KMS-11 (cell line): ENCODE results near the gene DIS3L2.

Experiments
- H2AFZ ChIP-seq: fragments of 200-600 bp; sonication (generic); 2 replicates; pipeline ENCODE4 v1.6.1; 2016; ENCODE audit warnings: antibody characterized with exemption, mixed run types, low read depth
- H3K27ac ChIP-seq: fragments of 200-600 bp; sonication (generic); 2 replicates; pipeline ENCODE4 v1.6.1; 2016; ENCODE audit warnings: mild to moderate bottlenecking, mixed run types
- H3K27me3 ChIP-seq: fragments of 200-600 bp; sonication (generic); 2 replicates; pipeline ENCODE4 v1.6.1; 2017; ENCODE audit warnings: mild to moderate bottlenecking, low read depth, mixed run types, moderate library complexity; ENCODE audit not compliant: insufficient read depth
- H3K36me3 ChIP-seq: fragments of 200-600 bp; sonication (generic); 2 replicates; pipeline ENCODE4 v1.6.1; 2017; ENCODE audit warnings: mild to moderate bottlenecking, mixed run types; ENCODE audit not compliant: insufficient read depth
- H3K4me1 ChIP-seq: fragments of 200-600 bp; sonication (generic); 2 replicates; pipeline ENCODE4 v1.6.1; 2016; ENCODE audit warnings: mild to moderate bottlenecking, low read depth, mixed run types; ENCODE audit not compliant: poor library complexity, severe bottlenecking
- H3K4me2 ChIP-seq: fragments of 200-600 bp; sonication (generic); 2 replicates; pipeline ENCODE4 v1.7.0; 2016; ENCODE audit warnings: mild to moderate bottlenecking, mixed run types
- H3K4me3 ChIP-seq: fragments of 200-600 bp; sonication (generic); IDR thresholded peaks from 2 replicates; pipeline ENCODE4 v1.6.1; 2017; ENCODE audit warnings: low read depth, low read length, mixed read lengths; ENCODE audit not compliant: insufficient read depth
- H3K79me2 ChIP-seq: fragments of 200-600 bp; sonication (generic); 2 replicates; pipeline ENCODE4 v1.6.1; 2016; ENCODE audit warnings: low read depth, mixed run types; ENCODE audit not compliant: insufficient read depth
- H3K9ac ChIP-seq: fragments of 200-600 bp; sonication (generic); 2 replicates; pipeline ENCODE4 v1.6.1; 2016; ENCODE audit warnings: mild to moderate bottlenecking, mixed run types
- H4K20me1 ChIP-seq: fragments of 200-600 bp; sonication (generic); 2 replicates; pipeline ENCODE4 v1.6.1; 2016; ENCODE audit warnings: mild to moderate bottlenecking, mixed run types; ENCODE audit not compliant: insufficient read depth
- TF ChIP-seq, protein P1 (sequence below): fragments of 200-600 bp; sonication (generic); conservative IDR thresholded peaks from 2 replicates; pipeline ENCODE4 v1.6.1; 2017; ENCODE audit warnings: low read depth, mild to moderate bottlenecking, antibody characterized with exemption, low read length, moderate library complexity, mixed read lengths

DIS3L2 gene

DNA sequence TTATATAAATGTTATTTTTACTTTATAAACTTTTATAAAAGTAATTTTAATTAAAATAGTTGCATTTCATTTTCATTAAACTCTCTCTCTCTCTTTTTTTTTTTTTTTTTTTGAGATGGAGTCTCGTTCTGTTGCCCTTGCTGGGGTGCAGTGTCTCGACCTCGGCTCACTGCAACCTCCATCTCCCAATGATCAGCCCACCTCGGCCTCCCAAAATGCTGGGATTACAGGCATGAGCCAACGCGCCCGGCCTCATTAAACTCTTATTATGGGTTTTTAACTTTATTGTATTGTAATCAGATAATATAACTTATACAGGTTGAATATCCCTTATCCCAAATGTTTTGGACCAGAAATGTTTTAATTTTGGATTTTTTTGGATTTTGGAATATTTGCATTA lies 24.5 kb upstream of the DIS3L2 start:
- H3K4me3 ChIP-seq, result no peak overlapping the region
- no peaks in the 10 kb centered on the region for H3K27me3 ChIP-seq
- H3K79me2 ChIP-seq, result no peaks in the 10 kb centered on the region
- no peak overlapping the region for H2AFZ ChIP-seq
- no peak overlapping the region for H3K9ac ChIP-seq
- peaks cover 14% of the 10 kb centered on the region for H3K4me1 ChIP-seq
- no peaks in the 10 kb centered on the region for H4K20me1 ChIP-seq
- TF ChIP-seq, protein P1, sequence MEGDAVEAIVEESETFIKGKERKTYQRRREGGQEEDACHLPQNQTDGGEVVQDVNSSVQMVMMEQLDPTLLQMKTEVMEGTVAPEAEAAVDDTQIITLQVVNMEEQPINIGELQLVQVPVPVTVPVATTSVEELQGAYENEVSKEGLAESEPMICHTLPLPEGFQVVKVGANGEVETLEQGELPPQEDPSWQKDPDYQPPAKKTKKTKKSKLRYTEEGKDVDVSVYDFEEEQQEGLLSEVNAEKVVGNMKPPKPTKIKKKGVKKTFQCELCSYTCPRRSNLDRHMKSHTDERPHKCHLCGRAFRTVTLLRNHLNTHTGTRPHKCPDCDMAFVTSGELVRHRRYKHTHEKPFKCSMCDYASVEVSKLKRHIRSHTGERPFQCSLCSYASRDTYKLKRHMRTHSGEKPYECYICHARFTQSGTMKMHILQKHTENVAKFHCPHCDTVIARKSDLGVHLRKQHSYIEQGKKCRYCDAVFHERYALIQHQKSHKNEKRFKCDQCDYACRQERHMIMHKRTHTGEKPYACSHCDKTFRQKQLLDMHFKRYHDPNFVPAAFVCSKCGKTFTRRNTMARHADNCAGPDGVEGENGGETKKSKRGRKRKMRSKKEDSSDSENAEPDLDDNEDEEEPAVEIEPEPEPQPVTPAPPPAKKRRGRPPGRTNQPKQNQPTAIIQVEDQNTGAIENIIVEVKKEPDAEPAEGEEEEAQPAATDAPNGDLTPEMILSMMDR, result no peak
- H3K27ac ChIP-seq, result no peak overlapping the region
- no peaks in the 10 kb centered on the region for H3K36me3 ChIP-seq
- no peak overlapping the region for H3K4me2 ChIP-seq

DNA sequence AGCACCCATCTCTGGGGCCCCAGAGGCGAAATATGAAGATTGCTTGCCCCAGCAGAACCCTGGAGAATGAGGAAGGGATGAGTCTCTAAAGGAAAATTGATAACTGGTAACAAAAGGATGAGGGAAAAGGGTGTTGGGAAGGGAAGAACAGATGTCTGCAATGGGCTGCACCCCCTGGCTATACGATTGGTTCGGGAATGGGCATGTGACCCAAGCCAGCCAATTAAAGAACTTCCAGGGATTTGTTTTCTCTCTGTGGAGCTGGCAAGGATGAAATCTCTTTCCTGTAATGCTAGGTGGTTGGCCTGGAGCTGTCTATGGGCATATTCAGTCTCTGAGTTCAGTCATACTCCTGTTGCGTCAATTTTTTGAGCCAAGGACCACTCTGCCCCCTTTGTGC lies 22.5 kb upstream of the DIS3L2 start:
- Histone ChIP-seq H3K4me2 (no peak overlapping the region), H3K27ac (no peak overlapping the region), H3K36me3 (no peaks in the 10 kb centered on the region), H4K20me1 (no peaks in the 10 kb centered on the region), H3K27me3 (no peaks in the 10 kb centered on the region), H3K4me1 (peaks cover 14% of the 10 kb centered on the region), H3K4me3 (no peak overlapping the region), H2AFZ (no peak overlapping the region), H3K9ac (no peak overlapping the region), H3K79me2 (no peaks in the 10 kb centered on the region)
- TF ChIP-seq, protein P1, result no peak

DNA sequence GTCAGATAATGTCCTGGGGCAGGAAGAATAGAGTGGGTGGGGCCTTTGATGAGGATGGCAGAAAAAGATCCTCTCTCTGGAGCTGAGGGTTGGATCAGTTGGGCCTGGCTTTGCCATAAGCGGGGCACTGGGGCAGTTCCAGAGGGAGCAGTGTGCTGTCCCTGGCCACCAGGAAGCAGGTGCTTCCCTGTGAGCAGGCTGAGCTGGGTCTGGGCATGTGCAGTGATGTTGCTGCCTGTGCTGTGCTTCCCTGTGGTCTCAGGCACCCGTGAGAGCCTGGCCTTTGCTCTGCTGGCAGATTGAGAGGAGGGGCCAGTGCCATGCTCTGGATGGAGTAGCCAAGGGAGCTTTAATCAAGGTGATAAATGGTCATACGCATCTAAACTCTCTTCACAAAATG lies 20.7 kb upstream of the DIS3L2 start:
- Histone ChIP-seq H3K4me3 (no peak overlapping the region), H3K27me3 (no peaks in the 10 kb centered on the region), H3K4me2 (no peak overlapping the region), H2AFZ (no peak overlapping the region), H3K4me1 (peaks cover 14% of the 10 kb centered on the region), H3K79me2 (no peaks in the 10 kb centered on the region), H3K9ac (no peak overlapping the region), H3K36me3 (no peaks in the 10 kb centered on the region), H3K27ac (no peak overlapping the region), H4K20me1 (no peaks in the 10 kb centered on the region)
- TF ChIP-seq, protein P1, result no peak

DNA sequence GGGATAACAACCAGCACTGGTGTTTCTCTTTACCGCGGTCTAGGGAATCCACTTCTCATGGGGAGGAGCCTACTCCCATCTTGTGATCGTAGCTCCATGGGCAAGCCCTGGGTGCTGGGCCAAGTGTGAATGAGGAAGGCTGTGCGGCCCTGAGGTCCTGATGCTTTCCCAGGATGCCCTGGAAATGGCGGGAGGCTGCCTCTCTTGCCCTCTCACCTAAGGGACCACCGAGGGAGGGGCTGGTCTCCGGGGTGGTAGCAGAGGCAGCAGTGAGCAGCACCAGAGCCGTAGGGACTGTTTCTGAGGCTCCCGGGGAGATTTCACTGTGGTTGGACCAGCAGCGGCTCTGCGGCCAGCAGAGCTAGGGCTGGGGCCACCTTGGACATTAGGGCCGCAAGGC lies 19.8 kb upstream of the DIS3L2 start:
- no peaks in the 10 kb centered on the region for H3K36me3 ChIP-seq
- no peak overlapping the region for H2AFZ ChIP-seq
- no peak overlapping the region for H3K9ac ChIP-seq
- peaks cover 8% of the 10 kb centered on the region for H3K4me1 ChIP-seq
- no peak overlapping the region for H3K4me3 ChIP-seq
- H3K27me3 ChIP-seq, result no peaks in the 10 kb centered on the region
- H3K27ac ChIP-seq, result no peak overlapping the region
- no peak overlapping the region for H3K4me2 ChIP-seq
- H3K79me2 ChIP-seq, result no peaks in the 10 kb centered on the region
- H4K20me1 ChIP-seq, result no peaks in the 10 kb centered on the region
- TF ChIP-seq, protein P1, result no peak

DNA sequence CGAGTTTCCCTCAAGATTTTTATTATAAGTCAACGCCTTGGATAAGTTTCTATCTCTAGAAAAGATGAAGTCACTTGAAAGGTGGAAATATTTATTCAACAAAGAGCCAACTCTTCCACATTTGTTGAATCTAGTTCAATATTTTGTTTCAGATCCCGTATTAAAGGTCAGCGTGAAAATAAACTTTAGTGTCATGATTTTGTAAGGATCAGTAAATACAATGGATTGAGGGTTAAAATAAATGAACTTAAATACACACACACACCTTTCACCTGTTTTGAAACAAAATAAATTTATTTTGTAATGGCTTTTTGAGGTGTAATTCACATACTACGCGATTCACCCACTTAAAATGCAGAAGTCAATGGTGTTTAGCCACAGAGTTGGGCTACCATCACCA lies 19.3 kb upstream of the DIS3L2 start:
- Histone ChIP-seq H3K36me3 (no peaks in the 10 kb centered on the region), H3K4me3 (no peak overlapping the region), H2AFZ (no peak overlapping the region), H3K4me2 (no peak overlapping the region), H3K27ac (no peak overlapping the region), H3K9ac (no peak overlapping the region), H3K4me1 (peaks cover 4% of the 10 kb centered on the region), H3K79me2 (no peaks in the 10 kb centered on the region), H3K27me3 (no peaks in the 10 kb centered on the region), H4K20me1 (no peaks in the 10 kb centered on the region)
- TF ChIP-seq, protein P1, result no peak
